GM23338 (cell line): ENCODE data around the gene POMGNT1. TPM values are rescaled to one million over a fixed set of nuclear protein-coding genes. Genes with fewer than 3 reads are reported as not detected.

Experiments used
- ATAC-seq: fragments of 200-7000 bp; cut with Tn5 transposase; 3 replicates; pipeline ENCODE4 v1.9.1; 2020
- DNase-seq: peaks from one replicate; pipeline ENCODE4 v3.0.0-alpha.2; 2015; ENCODE audit warnings: low spot score
- H2AFZ ChIP-seq: fragments of 200-600 bp; sonication (generic); 2 replicates; pipeline ENCODE4 v1.8.0; 2016; ENCODE audit warnings: antibody characterized with exemption, mild to moderate bottlenecking, moderate library complexity
- H3F3A ChIP-seq: fragments of 200-600 bp; sonication (generic); replicated peaks from 2 replicates; pipeline ENCODE4 v1.8.0; 2017; ENCODE audit warnings: antibody characterized with exemption, mixed run types, low read depth
- H3K27ac ChIP-seq: fragments of 200-600 bp; sonication (generic); 2 replicates; pipeline ENCODE4 v1.6.1; 2016; ENCODE audit warnings: low read depth
- H3K27me3 ChIP-seq: fragments of 200-600 bp; sonication (generic); 2 replicates; pipeline ENCODE4 v1.8.0; 2016; ENCODE audit warnings: mild to moderate bottlenecking, mixed run types, moderate library complexity; ENCODE audit not compliant: insufficient read depth
- H3K36me3 ChIP-seq: fragments of 200-600 bp; sonication (generic); 2 replicates; pipeline ENCODE4 v1.8.0; 2016; ENCODE audit warnings: mild to moderate bottlenecking; ENCODE audit not compliant: insufficient read depth
- H3K4me1 ChIP-seq: fragments of 200-600 bp; sonication (generic); 2 replicates; pipeline ENCODE4 v1.8.0; 2016; ENCODE audit warnings: mild to moderate bottlenecking, moderate library complexity; ENCODE audit not compliant: insufficient read depth
- H3K4me2 ChIP-seq: fragments of 200-600 bp; sonication (generic); 2 replicates; pipeline ENCODE4 v1.7.1; 2017; ENCODE audit warnings: mixed run types
- H3K4me3 ChIP-seq: fragments of 200-600 bp; sonication (generic); 2 replicates; pipeline ENCODE4 v1.6.1; 2016; ENCODE audit warnings: mixed run types
- H3K79me2 ChIP-seq: fragments of 200-600 bp; sonication (generic); replicated peaks from 2 replicates; pipeline ENCODE4 v1.8.0; 2017; ENCODE audit warnings: mild to moderate bottlenecking; ENCODE audit not compliant: insufficient read depth
- H3K9me2 ChIP-seq: fragments of 200-600 bp; sonication (generic); 2 replicates; pipeline ENCODE4 v1.8.0; 2017; ENCODE audit not compliant: insufficient read depth
- H4K20me1 ChIP-seq: fragments of 200-600 bp; sonication (generic); replicated peaks from 2 replicates; pipeline ENCODE4 v1.8.0; 2017; ENCODE audit warnings: mild to moderate bottlenecking; ENCODE audit not compliant: insufficient read depth
- H3K27ac Mint-ChIP-seq: 2 replicates; pipeline ENCODE4 v1.8.0; 2020; ENCODE audit warnings: inconsistent platforms, mild to moderate bottlenecking, moderate library complexity, mixed read lengths
- H3K27me3 Mint-ChIP-seq: 3 replicates; pipeline ENCODE4 v1.8.0; 2022; ENCODE audit warnings: low read depth, mild to moderate bottlenecking, moderate library complexity, mixed read lengths, inconsistent platforms; ENCODE audit not compliant: insufficient read depth, poor library complexity
- H3K36me3 Mint-ChIP-seq: 3 replicates; pipeline ENCODE4 v1.8.0; 2021; ENCODE audit warnings: low read depth, mild to moderate bottlenecking, inconsistent platforms, moderate library complexity, mixed read lengths
- H3K4me1 Mint-ChIP-seq: 3 replicates; pipeline ENCODE4 v1.8.0; 2020; ENCODE audit warnings: mild to moderate bottlenecking, inconsistent platforms, mixed read lengths
- H3K4me3 Mint-ChIP-seq: 3 replicates; pipeline ENCODE4 v1.8.0; 2021; ENCODE audit warnings: moderate library complexity, mild to moderate bottlenecking, inconsistent platforms, mixed read lengths
- H3K9me3 Mint-ChIP-seq: 3 replicates; pipeline ENCODE4 v1.8.0; 2020; ENCODE audit warnings: moderate library complexity, mild to moderate bottlenecking, inconsistent platforms, mixed read lengths
- CREB1 ChIP-seq: fragments of 250-450 bp; sonication (Bioruptor Pico); IDR thresholded peaks from 2 replicates; pipeline ENCODE4 v1.5.0; 2020; ENCODE audit warnings: low read depth, mild to moderate bottlenecking, moderate library complexity
- EZH2phosphoT487 ChIP-seq: fragments of 200-600 bp; sonication (generic); IDR thresholded peaks from one replicate; pipeline ENCODE4 v1.8.1; 2018; ENCODE audit warnings: antibody characterized with exemption; ENCODE audit not compliant: unreplicated experiment
- POLR2AphosphoS5 ChIP-seq: IDR thresholded peaks from 2 replicates; pipeline ENCODE4 v1.6.1; 2016; ENCODE audit warnings: antibody characterized with exemption, low read depth
- STAT1 ChIP-seq: IDR thresholded peaks from one replicate; pipeline ENCODE4 v1.6.1; 2016; ENCODE audit warnings: antibody characterized with exemption; ENCODE audit not compliant: unreplicated experiment
- ZNF114 ChIP-seq: fragments of 250-450 bp; sonication (Bioruptor Pico); IDR thresholded peaks from 2 replicates; pipeline ENCODE4 v1.5.0; 2020; ENCODE audit warnings: mild to moderate bottlenecking, moderate library complexity
- polyA plus RNA-seq: library from polyadenylated mRNA; unstranded; fragments of >200 nt; fragmentation: Nextera tagmentation; extraction: Ambion mirVana; gene quantifications from 2 replicates; pipeline ENCODE4 v1.2.1, GENCODE V29; 2016
- total RNA-seq: library from RNA; depleted of rRNA; stranded (reverse); fragments of >200 nt; shearing (Covaris generic); gene quantifications from 2 replicates; pipeline ENCODE4 v1.2.3, GENCODE V29; 2014
- TF ChIP-seq, protein P1 (sequence below): fragments of 250-450 bp; sonication (Bioruptor Pico); IDR thresholded peaks from 2 replicates; pipeline ENCODE4 v1.5.0; 2020; ENCODE audit warnings: mild to moderate bottlenecking, moderate library complexity

Gene POMGNT1
- total and polyA plus RNA-seq, 2 experiments from 2014 or later: 24.3 to 32.1 TPM

DNA sequence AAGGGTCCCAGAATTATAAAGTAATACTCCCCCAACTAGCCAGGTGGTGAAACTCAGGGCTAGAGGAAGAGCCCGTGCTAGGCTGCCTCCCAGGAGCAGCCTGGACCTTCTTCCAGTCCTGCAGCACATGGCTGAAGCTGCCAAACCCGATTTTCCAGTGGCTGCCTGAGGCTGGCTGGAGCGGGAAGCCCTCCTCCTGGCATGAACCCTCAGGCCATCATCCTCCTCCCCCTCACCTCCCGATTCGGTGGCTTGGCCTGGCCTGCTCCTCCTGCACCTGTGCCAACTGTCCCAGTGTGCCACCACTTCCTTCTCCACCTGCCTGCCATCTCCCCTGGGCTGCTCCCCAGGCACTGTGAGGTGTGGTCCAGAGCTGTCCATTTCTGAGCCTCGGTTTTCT, 26.4 kb downstream of the POMGNT1 start (continued):
- TF ChIP-seq, protein P1, sequence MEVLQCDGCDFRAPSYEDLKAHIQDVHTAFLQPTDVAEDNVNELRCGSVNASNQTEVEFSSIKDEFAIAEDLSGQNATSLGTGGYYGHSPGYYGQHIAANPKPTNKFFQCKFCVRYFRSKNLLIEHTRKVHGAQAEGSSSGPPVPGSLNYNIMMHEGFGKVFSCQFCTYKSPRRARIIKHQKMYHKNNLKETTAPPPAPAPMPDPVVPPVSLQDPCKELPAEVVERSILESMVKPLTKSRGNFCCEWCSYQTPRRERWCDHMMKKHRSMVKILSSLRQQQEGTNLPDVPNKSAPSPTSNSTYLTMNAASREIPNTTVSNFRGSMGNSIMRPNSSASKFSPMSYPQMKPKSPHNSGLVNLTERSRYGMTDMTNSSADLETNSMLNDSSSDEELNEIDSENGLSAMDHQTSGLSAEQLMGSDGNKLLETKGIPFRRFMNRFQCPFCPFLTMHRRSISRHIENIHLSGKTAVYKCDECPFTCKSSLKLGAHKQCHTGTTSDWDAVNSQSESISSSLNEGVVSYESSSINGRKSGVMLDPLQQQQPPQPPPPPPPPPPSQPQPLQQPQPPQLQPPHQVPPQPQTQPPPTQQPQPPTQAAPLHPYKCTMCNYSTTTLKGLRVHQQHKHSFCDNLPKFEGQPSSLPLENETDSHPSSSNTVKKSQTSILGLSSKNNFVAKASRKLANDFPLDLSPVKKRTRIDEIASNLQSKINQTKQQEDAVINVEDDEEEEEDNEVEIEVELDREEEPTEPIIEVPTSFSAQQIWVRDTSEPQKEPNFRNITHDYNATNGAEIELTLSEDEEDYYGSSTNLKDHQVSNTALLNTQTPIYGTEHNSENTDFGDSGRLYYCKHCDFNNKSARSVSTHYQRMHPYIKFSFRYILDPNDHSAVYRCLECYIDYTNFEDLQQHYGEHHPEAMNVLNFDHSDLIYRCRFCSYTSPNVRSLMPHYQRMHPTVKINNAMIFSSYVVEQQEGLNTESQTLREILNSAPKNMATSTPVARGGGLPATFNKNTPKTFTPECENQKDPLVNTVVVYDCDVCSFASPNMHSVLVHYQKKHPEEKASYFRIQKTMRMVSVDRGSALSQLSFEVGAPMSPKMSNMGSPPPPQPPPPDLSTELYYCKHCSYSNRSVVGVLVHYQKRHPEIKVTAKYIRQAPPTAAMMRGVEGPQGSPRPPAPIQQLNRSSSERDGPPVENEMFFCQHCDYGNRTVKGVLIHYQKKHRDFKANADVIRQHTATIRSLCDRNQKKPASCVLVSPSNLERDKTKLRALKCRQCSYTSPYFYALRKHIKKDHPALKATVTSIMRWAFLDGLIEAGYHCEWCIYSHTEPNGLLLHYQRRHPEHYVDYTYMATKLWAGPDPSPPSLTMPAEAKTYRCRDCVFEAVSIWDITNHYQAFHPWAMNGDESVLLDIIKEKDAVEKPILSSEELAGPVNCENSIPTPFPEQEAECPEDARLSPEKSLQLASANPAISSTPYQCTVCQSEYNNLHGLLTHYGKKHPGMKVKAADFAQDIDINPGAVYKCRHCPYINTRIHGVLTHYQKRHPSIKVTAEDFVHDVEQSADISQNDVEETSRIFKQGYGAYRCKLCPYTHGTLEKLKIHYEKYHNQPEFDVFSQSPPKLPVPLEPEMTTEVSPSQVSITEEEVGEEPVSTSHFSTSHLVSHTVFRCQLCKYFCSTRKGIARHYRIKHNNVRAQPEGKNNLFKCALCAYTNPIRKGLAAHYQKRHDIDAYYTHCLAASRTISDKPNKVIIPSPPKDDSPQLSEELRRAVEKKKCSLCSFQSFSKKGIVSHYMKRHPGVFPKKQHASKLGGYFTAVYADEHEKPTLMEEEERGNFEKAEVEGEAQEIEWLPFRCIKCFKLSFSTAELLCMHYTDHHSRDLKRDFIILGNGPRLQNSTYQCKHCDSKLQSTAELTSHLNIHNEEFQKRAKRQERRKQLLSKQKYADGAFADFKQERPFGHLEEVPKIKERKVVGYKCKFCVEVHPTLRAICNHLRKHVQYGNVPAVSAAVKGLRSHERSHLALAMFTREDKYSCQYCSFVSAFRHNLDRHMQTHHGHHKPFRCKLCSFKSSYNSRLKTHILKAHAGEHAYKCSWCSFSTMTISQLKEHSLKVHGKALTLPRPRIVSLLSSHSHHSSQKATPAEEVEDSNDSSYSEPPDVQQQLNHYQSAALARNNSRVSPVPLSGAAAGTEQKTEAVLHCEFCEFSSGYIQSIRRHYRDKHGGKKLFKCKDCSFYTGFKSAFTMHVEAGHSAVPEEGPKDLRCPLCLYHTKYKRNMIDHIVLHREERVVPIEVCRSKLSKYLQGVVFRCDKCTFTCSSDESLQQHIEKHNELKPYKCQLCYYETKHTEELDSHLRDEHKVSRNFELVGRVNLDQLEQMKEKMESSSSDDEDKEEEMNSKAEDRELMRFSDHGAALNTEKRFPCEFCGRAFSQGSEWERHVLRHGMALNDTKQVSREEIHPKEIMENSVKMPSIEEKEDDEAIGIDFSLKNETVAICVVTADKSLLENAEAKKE: no peak
- TF ChIP-seq CREB1 (CRISPR knock-in tag) (no peak), ZNF114 (no peak), STAT1 (no peak)

DNA sequence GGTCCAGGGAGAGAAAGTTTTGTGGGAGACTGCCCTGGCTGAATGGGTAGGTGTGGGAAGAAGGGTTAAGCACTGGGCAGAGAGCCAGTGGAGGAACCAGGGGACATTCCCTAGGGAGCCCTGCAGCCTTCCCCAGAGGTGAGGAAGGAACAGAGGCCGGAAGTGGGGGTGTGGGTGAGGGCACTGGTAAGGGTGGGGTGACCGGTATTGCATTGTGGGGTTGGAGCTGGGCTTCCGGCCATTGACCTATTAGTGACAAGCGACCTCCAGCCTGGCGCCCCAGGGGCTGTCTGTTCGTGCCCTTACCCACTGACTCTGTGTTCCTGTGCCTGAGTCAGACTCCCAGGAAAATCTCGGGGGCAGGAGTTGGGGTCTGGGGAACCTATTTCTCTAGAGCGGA, 26.9 kb downstream of the POMGNT1 start:
- Histone ChIP-seq H2AFZ (peak overlapping the region; percentile 94), H3K4me1 (peaks cover 26% of the 10 kb centered on the region), H3K27me3 (peaks cover 12% of the 10 kb centered on the region), H3K4me3 (no peak overlapping the region), H4K20me1 (no peaks in the 10 kb centered on the region), H3K79me2 (no peaks in the 10 kb centered on the region), H3K27ac (no peak overlapping the region), H3K4me2 (no peak overlapping the region), H3F3A (no peaks in the 10 kb centered on the region), H3K9me2 (no peaks in the 10 kb centered on the region), H3K36me3 (no peaks in the 10 kb centered on the region)
- H3K9me3 Mint-ChIP-seq: no peaks in the 10 kb centered on the region
- ATAC-seq (no peak), DNase-seq (no peak)
- TF ChIP-seq POLR2AphosphoS5: no peak
- TF ChIP-seq, protein P1: no peak
- no peak for TF ChIP-seq EZH2phosphoT487
- no peak overlapping the region for H3K27ac Mint-ChIP-seq
- peaks cover 28% of the 10 kb centered on the region for H3K4me1 Mint-ChIP-seq
- H3K27me3 Mint-ChIP-seq: peaks cover 25% of the 10 kb centered on the region
- no peaks in the 10 kb centered on the region for H3K36me3 Mint-ChIP-seq
- H3K4me3 Mint-ChIP-seq: no peak overlapping the region
